Uterus (tissue), 4 donors: Measurements from ENCODE around the gene CPSF2. TPM values are rescaled to one million over a fixed set of nuclear protein-coding genes. Genes with fewer than 3 reads are reported as not detected.
"Not testable (repeated sequence)": the region's sequence is repeated elsewhere in the genome, so short reads cannot be mapped to it uniquely, and the experiment has no call there.

Experiments used
- DNase-seq, 2 donors: peaks; one replicate each; pipeline ENCODE4 v3.0.0-alpha.2; 2019 to 2020
- H3K27ac ChIP-seq, 2 donors: fragments of 200-600 bp; sonication (generic); 1 replicate in 1 of 2; 2 replicates in 1 of 2; pipeline ENCODE4 v1.5.1; 2016 to 2018
- H3K27me3 ChIP-seq, 2 donors: fragments of 200-600 bp; sonication (generic); one replicate each; pipeline ENCODE4 v1.5.1; 2018 to 2019; ENCODE audit warnings: control low read depth in 1 of 2
- H3K36me3 ChIP-seq, 2 donors: fragments of 200-600 bp; sonication (generic); one replicate each; pipeline ENCODE4 v1.5.1; 2019; ENCODE audit warnings: control low read depth in 1 of 2
- H3K4me1 ChIP-seq, 2 donors: fragments of 200-600 bp; sonication (generic); one replicate each; pipeline ENCODE4 v1.5.1; 2018 to 2019; ENCODE audit warnings: control low read depth in 1 of 2
- H3K4me3 ChIP-seq, 2 donors: fragments of 200-600 bp; sonication (generic); 1 replicate in 1 of 2; 2 replicates in 1 of 2; pipeline ENCODE4 v1.5.1; 2018 to 2019; ENCODE audit warnings: mild to moderate bottlenecking in 1 of 2
- H3K9me3 ChIP-seq, 2 donors: fragments of 200-600 bp; sonication (generic); one replicate each; pipeline ENCODE4 v1.5.1; 2019; ENCODE audit warnings: control low read depth in 1 of 2
- POLR2A ChIP-seq, 2 donors: fragments of 450-650 bp; IDR thresholded peaks; one replicate each; pipeline ENCODE4 v1.6.1; 2016; ENCODE audit warnings: antibody characterized with exemption in 2 of 2, mild to moderate bottlenecking in 1 of 2, moderate library complexity in 1 of 2
- intact Hi-C: fragments of 100-400 bp; cut with DNase I; formaldehyde crosslinking; loops from one replicate; pipeline ENCODE4 v1.15.1; 2023; ENCODE audit warnings: low total_unique reads
- total RNA-seq, 4 donors: library from RNA; depleted of rRNA in 3 of 4; stranded (reverse); fragments of >200 nt in 3 of 4; gene quantifications; one replicate each; pipeline versions ENCODE4 v1.1.0 to v1.2.4, GENCODE V29; 2014 to 2023
- TF ChIP-seq, protein P1 (sequence below), 4 experiments: fragments of 200-600 bp in 2 of 4; fragments of 450-650 bp in 2 of 4; sonication (generic) in 2 of 4; IDR thresholded peaks; one replicate each; pipeline ENCODE4 v1.5.1; 2016 to 2019; ENCODE audit warnings: antibody characterized with exemption in 4 of 4, mild to moderate bottlenecking in 2 of 4, moderate library complexity in 1 of 4
- donor health status: DM: yes; HTN: yes; CAD: no.

Gene CPSF2
- total RNA-seq, 4 donors from 2014 or later: 10.8 to 51.5 (median 38.9) TPM

GRCh38 chr14:92164958-92165357 lies 43.2 kb downstream of the CPSF2 start:
- Histone ChIP-seq H3K9me3 (peaks cover 0 to 3% of the 10 kb centered on the region in 2 donors), H3K4me3 (no peak overlapping the region), H3K4me1 (no peaks in the 10 kb centered on the region), H3K36me3 (no peaks in the 10 kb centered on the region), H3K27me3 (no peaks in the 10 kb centered on the region), H3K27ac (no peak overlapping the region)
- TF ChIP-seq, protein P1, sequence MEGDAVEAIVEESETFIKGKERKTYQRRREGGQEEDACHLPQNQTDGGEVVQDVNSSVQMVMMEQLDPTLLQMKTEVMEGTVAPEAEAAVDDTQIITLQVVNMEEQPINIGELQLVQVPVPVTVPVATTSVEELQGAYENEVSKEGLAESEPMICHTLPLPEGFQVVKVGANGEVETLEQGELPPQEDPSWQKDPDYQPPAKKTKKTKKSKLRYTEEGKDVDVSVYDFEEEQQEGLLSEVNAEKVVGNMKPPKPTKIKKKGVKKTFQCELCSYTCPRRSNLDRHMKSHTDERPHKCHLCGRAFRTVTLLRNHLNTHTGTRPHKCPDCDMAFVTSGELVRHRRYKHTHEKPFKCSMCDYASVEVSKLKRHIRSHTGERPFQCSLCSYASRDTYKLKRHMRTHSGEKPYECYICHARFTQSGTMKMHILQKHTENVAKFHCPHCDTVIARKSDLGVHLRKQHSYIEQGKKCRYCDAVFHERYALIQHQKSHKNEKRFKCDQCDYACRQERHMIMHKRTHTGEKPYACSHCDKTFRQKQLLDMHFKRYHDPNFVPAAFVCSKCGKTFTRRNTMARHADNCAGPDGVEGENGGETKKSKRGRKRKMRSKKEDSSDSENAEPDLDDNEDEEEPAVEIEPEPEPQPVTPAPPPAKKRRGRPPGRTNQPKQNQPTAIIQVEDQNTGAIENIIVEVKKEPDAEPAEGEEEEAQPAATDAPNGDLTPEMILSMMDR (IDR thresholded peaks at IDR 0.05): no peak
- TF ChIP-seq POLR2A (IDR thresholded peaks at IDR 0.05): no peak
- intact Hi-C loops: no loop called here
- DNase-seq: no peak

GRCh38 chr14:92173668-92174067 lies 51.9 kb downstream of the CPSF2 start:
- intact Hi-C loops: no loop called here
- no peak overlapping the region for H3K4me3 ChIP-seq
- H3K36me3 ChIP-seq: no peaks in the 10 kb centered on the region
- H3K27ac ChIP-seq: no peak overlapping the region
- no peaks in the 10 kb centered on the region for H3K9me3 ChIP-seq
- H3K4me1 ChIP-seq: no peaks in the 10 kb centered on the region
- no peaks in the 10 kb centered on the region for H3K27me3 ChIP-seq
- DNase-seq: no peak
- TF ChIP-seq, protein P1 (IDR thresholded peaks at IDR 0.05): no peak
- no peak for TF ChIP-seq POLR2A (IDR thresholded peaks at IDR 0.05)

DNA sequence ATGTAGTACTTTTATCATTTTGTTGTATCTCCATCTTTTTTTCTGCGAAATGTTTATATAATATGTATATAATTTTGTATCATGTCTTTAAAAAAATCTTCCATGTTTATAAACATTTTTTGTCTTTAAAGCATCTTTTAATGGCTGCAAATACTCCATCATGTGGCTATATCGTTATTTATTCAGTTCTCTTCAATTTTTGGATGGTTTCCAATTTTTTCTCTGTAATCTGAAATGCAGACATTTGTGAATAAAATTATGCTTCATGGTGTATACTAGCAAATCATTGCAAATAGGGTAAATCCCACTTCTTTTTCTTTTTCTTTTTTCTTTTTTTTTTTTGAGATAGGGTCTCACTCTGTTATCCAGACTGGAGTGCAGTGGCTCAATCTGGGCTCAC lies 54.0 kb downstream of the CPSF2 start:
- TF ChIP-seq, protein P1 (IDR thresholded peaks at IDR 0.05): no peak
- no peak for TF ChIP-seq POLR2A (IDR thresholded peaks at IDR 0.05)
- Histone ChIP-seq H3K27ac (no peak overlapping the region), H3K4me3 (no peak overlapping the region), H3K36me3 (no peaks in the 10 kb centered on the region), H3K4me1 (no peaks in the 10 kb centered on the region), H3K9me3 (no peaks in the 10 kb centered on the region), H3K27me3 (no peaks in the 10 kb centered on the region)
- intact Hi-C loops: no loop called here
- no peak for DNase-seq

GRCh38 chr14:92176476-92176875 lies 54.7 kb downstream of the CPSF2 start:
- TF ChIP-seq POLR2A (IDR thresholded peaks at IDR 0.05): no peak
- TF ChIP-seq, protein P1 (IDR thresholded peaks at IDR 0.05): no peak
- Histone ChIP-seq H3K27me3 (no peaks in the 10 kb centered on the region), H3K27ac (no peak overlapping the region), H3K4me1 (no peaks in the 10 kb centered on the region), H3K4me3 (no peak overlapping the region), H3K36me3 (no peaks in the 10 kb centered on the region), H3K9me3 (no peaks in the 10 kb centered on the region)
- intact Hi-C loops: no loop called here
- no peak for DNase-seq

DNA sequence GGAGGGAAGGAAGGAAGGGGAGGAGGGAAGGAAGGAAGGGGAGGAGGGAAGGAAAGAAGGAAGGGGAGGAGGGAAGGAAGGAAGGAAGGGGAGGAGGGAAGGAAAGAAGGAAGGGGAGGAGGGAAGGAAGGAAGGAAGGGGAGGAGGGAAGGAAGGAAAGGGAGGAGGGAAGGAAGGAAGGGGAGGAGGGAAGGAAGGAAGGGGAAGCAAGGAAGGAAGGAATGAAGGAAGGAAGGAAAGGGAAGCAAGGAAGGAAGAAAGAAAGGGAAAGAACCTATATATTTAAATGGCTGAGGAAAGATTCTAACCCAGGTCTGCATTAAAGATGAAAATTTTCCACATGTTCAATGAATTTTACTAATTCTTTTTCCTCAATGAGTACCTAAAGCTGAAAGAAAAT lies 57.4 kb downstream of the CPSF2 start:
- H3K27ac ChIP-seq, H3K4me1 ChIP-seq, DNase-seq, H3K4me3 ChIP-seq, H3K9me3 ChIP-seq, H3K27me3 ChIP-seq, intact Hi-C loops, H3K36me3 ChIP-seq: not testable (repeated sequence)

- H3K9me3 ChIP-seq: no peaks in the 10 kb centered on the region
- H3K36me3 ChIP-seq: no peaks in the 10 kb centered on the region
- no peaks in the 10 kb centered on the region for H3K27me3 ChIP-seq
- no peak for DNase-seq
- intact Hi-C loops: no loop called here
- H3K4me1 ChIP-seq: no peaks in the 10 kb centered on the region
- no peak overlapping the region for H3K27ac ChIP-seq
- TF ChIP-seq, protein P1 (IDR thresholded peaks at IDR 0.05): no peak
- TF ChIP-seq POLR2A (IDR thresholded peaks at IDR 0.05): no peak
- no peak overlapping the region for H3K4me3 ChIP-seq
These were observed 63.8 kb downstream of the CPSF2 start for GRCh38 chr14:92185559-92185958.

DNA sequence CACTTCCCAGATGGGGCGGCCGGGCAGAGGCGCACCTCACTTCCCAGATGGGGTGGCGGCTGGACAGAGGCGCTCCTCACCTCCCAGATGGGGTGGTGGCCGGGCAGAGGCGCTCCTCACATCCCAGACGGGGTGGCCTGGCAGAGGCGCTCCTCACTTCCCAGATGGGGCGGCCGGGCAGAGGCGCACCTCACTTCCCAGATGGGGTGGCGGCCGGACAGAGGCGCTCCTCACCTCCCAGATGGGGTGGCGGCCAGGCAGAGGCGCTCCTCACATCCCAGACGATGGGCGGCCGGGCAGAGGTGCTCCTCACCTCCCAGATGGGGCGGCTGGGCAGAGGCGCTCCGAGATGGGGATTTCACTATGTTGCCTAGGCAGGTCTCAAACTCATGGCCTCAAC lies 65.8 kb downstream of the CPSF2 start:
- DNase-seq, H3K4me1 ChIP-seq, H3K27ac ChIP-seq, H3K4me3 ChIP-seq, H3K9me3 ChIP-seq, H3K27me3 ChIP-seq, H3K36me3 ChIP-seq, intact Hi-C loops: not testable (repeated sequence)
